B cell (primary cell): ENCODE data around the gene SPSB1. TPM values are rescaled to one million over a fixed set of nuclear protein-coding genes. Genes with fewer than 3 reads are reported as not detected.

ENCODE experiments used
- ATAC-seq: fragments of 200-7000 bp; cut with Tn5 transposase; one replicate; pipeline ENCODE4 v1.10.0; 2021; ENCODE audit warnings: low read depth, mild to moderate bottlenecking, moderate number of reproducible peaks, moderate library complexity
- CTCF ChIA-PET: fragments of 350-600 bp; sonication (Branson Sonifier 250); formaldehyde crosslinking; loops from one replicate; lab custom pipeline; 2021; ENCODE audit warnings: antibody characterized with exemption, inconsistent platforms; lab: Charles Lee
- POLR2A ChIA-PET: fragments of 350-600 bp; sonication (Branson Sonifier 250); formaldehyde crosslinking; loops from one replicate; lab custom pipeline; 2021; ENCODE audit warnings: antibody characterized with exemption; lab: Charles Lee
- DNase-seq: peaks from one replicate; pipeline ENCODE4 v3.0.0; 2013
- H2AFZ ChIP-seq: 2 replicates; pipeline ENCODE4 v1.6.1; 2012; ENCODE audit warnings: mild to moderate bottlenecking, low read depth, low read length; ENCODE audit not compliant: insufficient read depth, poor library complexity, severe bottlenecking
- H3K27ac ChIP-seq, 2 donors: 1 replicate in 1 of 2; 2 replicates in 1 of 2; pipeline ENCODE4 v1.5.1; 2012 to 2013; ENCODE audit warnings: low read length in 2 of 2, mild to moderate bottlenecking in 2 of 2, moderate library complexity in 1 of 2
- H3K27me3 ChIP-seq, 4 experiments: fragments of 200-600 bp in 1 of 4; sonication (generic) in 1 of 4; replicated peaks in 1 of 4; 1 replicate in 2 of 4; 2 replicates in 2 of 4; pipeline versions ENCODE4 v1.6.1 to v1.7.0; 2013 to 2016; ENCODE audit warnings: low read length in 3 of 4, mild to moderate bottlenecking in 2 of 4, mixed read lengths in 1 of 4, moderate library complexity in 1 of 4; ENCODE audit not compliant: insufficient read depth in 4 of 4, control insufficient read depth in 3 of 4; ENCODE audit errors: control extremely low read depth in 1 of 4
- H3K36me3 ChIP-seq, 2 experiments: replicated peaks in 1 of 2; 1 replicate in 1 of 2; 2 replicates in 1 of 2; pipeline versions ENCODE4 v1.6.1 to v1.7.1; 2013; ENCODE audit warnings: low read length in 1 of 2; ENCODE audit not compliant: insufficient read depth in 2 of 2, control insufficient read depth in 1 of 2; ENCODE audit errors: control extremely low read depth in 1 of 2, extremely low read depth in 1 of 2
- H3K4me1 ChIP-seq, 2 donors: fragments of 200-600 bp in 1 of 2; sonication (generic) in 1 of 2; 1 replicate in 1 of 2; 2 replicates in 1 of 2; pipeline versions ENCODE4 v1.5.1 to v1.6.1; 2013 to 2017; ENCODE audit warnings: low read length in 2 of 2; ENCODE audit not compliant: control insufficient read depth in 2 of 2, insufficient read depth in 2 of 2
- H3K4me2 ChIP-seq: replicated peaks from 2 replicates; pipeline ENCODE3; 2012; ENCODE audit warnings: mild to moderate bottlenecking, low read depth, low read length; ENCODE audit not compliant: poor library complexity, severe bottlenecking
- H3K4me3 ChIP-seq, 5 experiments: fragments of 200-600 bp in 1 of 5; sonication (generic) in 1 of 5; 1 replicate in 3 of 5; 2 replicates in 2 of 5; pipeline versions ENCODE4 v1.5.1 to v1.7.0; 2011 to 2016; ENCODE audit warnings: low read length in 4 of 5, mild to moderate bottlenecking in 4 of 5, low read depth in 2 of 5, control low read depth in 1 of 5, moderate library complexity in 1 of 5; ENCODE audit not compliant: insufficient read depth in 1 of 5; ENCODE audit errors: control extremely low read depth in 1 of 5, extremely low read depth in 1 of 5
- H3K79me2 ChIP-seq: fragments of 200-600 bp; sonication (generic); one replicate; pipeline ENCODE4 v1.6.0; 2016; ENCODE audit warnings: low read length; ENCODE audit not compliant: control insufficient read depth, insufficient read depth
- H3K9ac ChIP-seq: fragments of 200-600 bp; sonication (generic); 2 replicates; pipeline ENCODE4 v1.6.1; 2017; ENCODE audit warnings: mild to moderate bottlenecking, low read length, moderate library complexity
- H3K9me3 ChIP-seq, 3 donors: one replicate each; pipeline versions ENCODE4 v1.6.1 to v1.7.1; 2013; ENCODE audit warnings: low read length in 2 of 3; ENCODE audit not compliant: control insufficient read depth in 2 of 3, insufficient read depth in 1 of 3; ENCODE audit errors: control extremely low read depth in 1 of 3
- H4K20me1 ChIP-seq: 2 replicates; pipeline ENCODE4 v1.6.0; 2012; ENCODE audit warnings: mild to moderate bottlenecking, low read length; ENCODE audit not compliant: insufficient read depth, control insufficient read depth, poor library complexity, severe bottlenecking
- H3K27ac Mint-ChIP-seq: one replicate; pipeline ENCODE4 v1.8.0; 2021; ENCODE audit warnings: mixed read lengths
- H3K27me3 Mint-ChIP-seq: one replicate; pipeline ENCODE4 v1.8.0; 2021; ENCODE audit warnings: mixed read lengths
- H3K4me1 Mint-ChIP-seq: one replicate; pipeline ENCODE4 v1.8.0; 2021; ENCODE audit warnings: mixed read lengths
- H3K4me3 Mint-ChIP-seq: one replicate; pipeline ENCODE4 v1.8.0; 2021; ENCODE audit warnings: mixed read lengths
- H3K9me3 Mint-ChIP-seq: one replicate; pipeline ENCODE4 v1.8.0; 2022; ENCODE audit warnings: mixed read lengths; ENCODE audit not compliant: insufficient read depth
- EZH2 ChIP-seq: IDR thresholded peaks from 2 replicates; pipeline ENCODE4 v1.6.1; 2012; ENCODE audit warnings: borderline replicate concordance, low read depth, mild to moderate bottlenecking, moderate library complexity, low read length; ENCODE audit not compliant: insufficient read depth, poor library complexity, severe bottlenecking
- WGBS: methylation state at CpG from one replicate; pipeline ENCODE4 v1.1.5; 2013; ENCODE audit warnings: missing lambda C conversion rate; ENCODE audit not compliant: insufficient coverage; 5-methylcytosine and 5-hydroxymethylcytosine counted together
- intact Hi-C: fragments of 100-400 bp; cut with micrococcal nuclease; formaldehyde crosslinking; loops from one replicate; pipeline ENCODE4 v1.10.0; 2022
- polyA plus RNA-seq: library from polyadenylated mRNA; depleted of rRNA; stranded (reverse); fragments of >200 nt; gene quantifications from 2 replicates; pipeline ENCODE4 v1.2.3, GENCODE V29; 2012
- total RNA-seq, 2 donors: library from RNA; stranded (reverse); fragments of 120-200 nt in 1 of 2; gene quantifications; 1 replicate in 1 of 2; 2 replicates in 1 of 2; pipeline versions ENCODE4 v1.2.3 to v1.2.4, GENCODE V29; 2013 to 2022
- TF ChIP-seq, protein P1 (sequence below): fragments of 200-600 bp; IDR thresholded peaks from one replicate; pipeline ENCODE4 v1.8.0; 2022; ENCODE audit warnings: antibody characterized with exemption, mild to moderate bottlenecking

Gene SPSB1
- total and polyA plus RNA-seq, 2 donors (not counting 1 experiment from before 2014, with no cell fraction given) = 1.7 to 9.4 TPM

DNA sequence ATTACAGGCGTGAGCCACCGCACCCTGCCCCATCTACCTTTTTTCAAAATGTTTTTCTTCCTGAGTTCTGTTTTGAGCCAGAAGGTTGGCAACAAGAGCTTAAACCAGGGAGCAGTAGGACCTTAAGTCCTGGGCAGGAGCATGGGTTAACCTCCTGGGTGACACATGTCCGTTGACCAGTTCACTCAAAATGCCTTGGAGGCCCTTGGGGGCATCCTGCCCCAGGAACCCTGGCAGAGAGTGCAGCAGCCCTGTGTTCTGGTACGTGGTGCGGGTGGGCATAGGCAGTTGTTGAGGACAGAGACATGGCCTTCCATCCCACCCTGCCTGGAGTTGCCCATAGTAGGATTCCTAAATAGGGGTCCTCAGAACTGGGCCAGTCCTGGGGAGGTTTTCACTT lies 46.5 kb upstream of the SPSB1 start:
- H3K27ac Mint-ChIP-seq = no peak overlapping the region
- Histone ChIP-seq H3K4me1 (peaks cover 0 to 8% of the 10 kb centered on the region in 2 donors), H3K4me2 (no peak overlapping the region), H3K27me3 (no peaks in the 10 kb centered on the region), H3K79me2 (peaks cover 37% of the 10 kb centered on the region), H3K9me3 (no peaks in the 10 kb centered on the region), H3K27ac (no peak overlapping the region), H3K4me3 (no peak overlapping the region), H2AFZ (no peak overlapping the region), H3K36me3 (peaks cover 7 to 48% of the 10 kb centered on the region in 2 experiments), H4K20me1 (peaks cover 44% of the 10 kb centered on the region), H3K9ac (no peak overlapping the region)
- TF ChIP-seq, protein P1, sequence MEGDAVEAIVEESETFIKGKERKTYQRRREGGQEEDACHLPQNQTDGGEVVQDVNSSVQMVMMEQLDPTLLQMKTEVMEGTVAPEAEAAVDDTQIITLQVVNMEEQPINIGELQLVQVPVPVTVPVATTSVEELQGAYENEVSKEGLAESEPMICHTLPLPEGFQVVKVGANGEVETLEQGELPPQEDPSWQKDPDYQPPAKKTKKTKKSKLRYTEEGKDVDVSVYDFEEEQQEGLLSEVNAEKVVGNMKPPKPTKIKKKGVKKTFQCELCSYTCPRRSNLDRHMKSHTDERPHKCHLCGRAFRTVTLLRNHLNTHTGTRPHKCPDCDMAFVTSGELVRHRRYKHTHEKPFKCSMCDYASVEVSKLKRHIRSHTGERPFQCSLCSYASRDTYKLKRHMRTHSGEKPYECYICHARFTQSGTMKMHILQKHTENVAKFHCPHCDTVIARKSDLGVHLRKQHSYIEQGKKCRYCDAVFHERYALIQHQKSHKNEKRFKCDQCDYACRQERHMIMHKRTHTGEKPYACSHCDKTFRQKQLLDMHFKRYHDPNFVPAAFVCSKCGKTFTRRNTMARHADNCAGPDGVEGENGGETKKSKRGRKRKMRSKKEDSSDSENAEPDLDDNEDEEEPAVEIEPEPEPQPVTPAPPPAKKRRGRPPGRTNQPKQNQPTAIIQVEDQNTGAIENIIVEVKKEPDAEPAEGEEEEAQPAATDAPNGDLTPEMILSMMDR = no peak
- no peak for TF ChIP-seq EZH2
- no peak for DNase-seq
- ChIA-PET POLR2A (no interaction called here), CTCF (no interaction called here)
- H3K4me3 Mint-ChIP-seq = no peak overlapping the region
- peaks cover 10% of the 10 kb centered on the region for H3K4me1 Mint-ChIP-seq
- 99% methylated on average over 5 of the region's 5 CpGs for WGBS
- H3K9me3 Mint-ChIP-seq = no peaks in the 10 kb centered on the region
- no peaks in the 10 kb centered on the region for H3K27me3 Mint-ChIP-seq
- no peak for ATAC-seq
- intact Hi-C loops = no loop called here

DNA sequence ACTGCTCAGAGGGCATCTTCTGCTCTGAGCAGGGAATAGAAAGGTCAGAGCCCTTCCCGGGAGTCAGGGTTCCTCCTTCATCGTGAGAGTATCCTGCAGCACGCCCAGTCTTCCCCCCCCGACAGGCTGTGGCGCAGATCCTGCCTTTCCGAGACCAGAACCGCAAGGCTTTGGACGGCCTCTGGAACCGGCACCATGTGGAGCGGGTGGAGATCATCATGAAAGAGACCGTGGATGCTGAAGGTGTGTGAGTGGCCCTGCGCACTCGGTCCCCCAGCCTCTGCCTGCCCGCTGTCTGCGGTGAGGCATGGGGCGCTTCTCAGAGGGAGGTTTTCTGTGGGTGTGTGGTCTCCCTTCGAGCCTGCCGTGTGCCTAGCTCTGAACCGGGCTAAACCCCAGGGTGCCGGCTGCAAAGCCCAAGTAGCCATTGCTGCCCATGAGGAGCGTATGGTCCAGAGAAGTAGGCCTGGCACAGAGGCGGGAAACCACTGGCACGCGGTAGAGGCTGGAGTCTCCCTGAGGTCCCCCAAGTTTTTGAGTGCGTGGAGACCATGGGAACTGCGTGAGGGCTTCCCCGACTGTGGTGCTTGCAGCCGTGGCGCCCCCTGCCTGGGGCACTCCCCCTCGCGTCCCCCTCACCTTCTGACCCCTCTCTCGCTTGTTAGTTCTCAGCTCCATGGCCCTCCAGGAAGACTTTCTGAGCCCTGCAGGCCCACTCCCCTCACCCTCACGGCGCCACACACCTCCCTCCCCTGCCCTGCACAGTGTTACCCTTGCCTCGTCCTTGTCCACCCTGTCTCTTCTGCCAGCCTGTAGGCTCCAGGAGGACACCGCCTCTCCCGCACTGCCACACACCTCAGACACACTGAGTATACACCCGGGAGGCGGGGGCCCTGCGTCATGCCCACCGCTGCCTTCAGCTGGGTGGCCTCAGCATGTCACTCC lies 45.6 kb upstream of the SPSB1 start:
- Histone ChIP-seq H3K4me1 (peaks cover 0 to 8% of the 10 kb centered on the region in 2 donors), H2AFZ (no peak overlapping the region), H3K79me2 (peaks cover 30% of the 10 kb centered on the region), H4K20me1 (peaks cover 47% of the 10 kb centered on the region), H3K36me3 (peaks cover 6 to 45% of the 10 kb centered on the region in 2 experiments), H3K9me3 (no peaks in the 10 kb centered on the region), H3K27me3 (no peaks in the 10 kb centered on the region), H3K4me3 (no peak overlapping the region), H3K27ac (no peak overlapping the region), H3K9ac (no peak overlapping the region), H3K4me2 (no peak overlapping the region)
- H3K4me3 Mint-ChIP-seq = no peak overlapping the region
- TF ChIP-seq EZH2 = no peak
- TF ChIP-seq, protein P1 = no peak
- DNase-seq = no peak
- ATAC-seq = no peak
- H3K4me1 Mint-ChIP-seq = peaks cover 10% of the 10 kb centered on the region
- no peaks in the 10 kb centered on the region for H3K9me3 Mint-ChIP-seq
- 98% methylated on average over 39 of the region's 41 CpGs for WGBS
- no peak overlapping the region for H3K27ac Mint-ChIP-seq
- intact Hi-C loops = no loop called here
- POLR2A ChIA-PET = no interaction called here
- CTCF ChIA-PET = interaction anchor here (1.0 kb wide), 1 partner anchor 13 kb away, joined by 3 read pairs; the partner anchor contains the start of gene H6PD
- H3K27me3 Mint-ChIP-seq = no peaks in the 10 kb centered on the region
